ENCODE measurements around the gene UTF1. TPM values are rescaled to one million over a fixed set of nuclear protein-coding genes. Genes with fewer than 3 reads are reported as not detected.

The UTF1 gene
- total RNA-seq, 1 donor from 2014 or later, result not detected

GRCh38 chr10:133261726-133262325 is 31.8 kb downstream of the UTF1 start:
- Histone ChIP-seq H3K79me2 (ENCODE audit: low read depth) (no peaks in the 10 kb centered on the region), H3K27me3 (peaks cover 29% of the 10 kb centered on the region), H3K4me1 (peaks cover 15% of the 10 kb centered on the region), H3K9me3 (ENCODE audit: low read depth) (no peaks in the 10 kb centered on the region), H3K9ac (no peak overlapping the region), H3K36me3 (no peaks in the 10 kb centered on the region), H3K4me2 (peak overlapping the region; percentile 83), H3K27ac (no peak overlapping the region), H3F3A (ENCODE audit: low read depth) (peaks cover 8% of the 10 kb centered on the region), H2AFZ (replicated peaks) (no peak overlapping the region), H4K20me1 (ENCODE audit: low read depth) (no peaks in the 10 kb centered on the region), H3K4me3 (peak overlapping the region; percentile 87)
- no peak for TF ChIP-seq CTCF (IDR thresholded peaks at IDR 0.05)
- TF ChIP-seq EZH2phosphoT487 (IDR thresholded peaks at IDR 0.05), result no peak
- TF ChIP-seq EZH2 (IDR thresholded peaks at IDR 0.05), result no peak
- H3K4me3 Mint-ChIP-seq, result peak overlapping the region; percentile 86
- H3K27me3 Mint-ChIP-seq (ENCODE audit: insufficient read depth, low read depth), result peaks cover 15% of the 10 kb centered on the region
- no peaks in the 10 kb centered on the region for H3K9me3 Mint-ChIP-seq
- DNase-seq (ENCODE audit: low spot score), result peak; percentile 86
- H3K27ac Mint-ChIP-seq, result no peak overlapping the region
- H3K36me3 Mint-ChIP-seq, result no peaks in the 10 kb centered on the region
- H3K4me1 Mint-ChIP-seq, result peaks cover 39% of the 10 kb centered on the region

DNA sequence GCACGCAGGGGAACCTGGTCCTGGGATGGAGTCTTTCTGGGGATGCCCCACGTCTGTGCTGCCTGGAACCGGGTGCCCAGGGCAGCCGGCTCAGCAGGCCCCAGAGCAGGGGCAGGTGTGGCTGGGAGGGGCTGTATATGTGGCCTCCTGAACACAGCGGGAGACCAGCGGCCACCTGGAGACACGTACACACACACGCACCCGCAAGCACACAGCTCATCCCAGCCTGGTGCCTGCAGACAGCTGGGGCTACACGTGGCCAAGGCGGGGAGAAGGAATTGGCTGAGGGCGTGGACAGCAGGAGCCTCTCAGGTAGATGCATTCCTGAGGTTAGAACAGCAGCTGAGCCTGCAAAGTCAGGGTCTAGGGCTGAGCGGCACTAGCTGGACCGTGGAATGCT is 32.7 kb downstream of the UTF1 start:
- DNase-seq (ENCODE audit: low spot score), result no peak
- Histone ChIP-seq H3K4me2 (peak overlapping the region; percentile 77), H3K9ac (no peak overlapping the region), H3K4me1 (peaks cover 9% of the 10 kb centered on the region), H3K27me3 (peaks cover 29% of the 10 kb centered on the region), H4K20me1 (ENCODE audit: low read depth) (no peaks in the 10 kb centered on the region), H3F3A (ENCODE audit: low read depth) (no peaks in the 10 kb centered on the region), H2AFZ (replicated peaks) (no peak overlapping the region), H3K36me3 (no peaks in the 10 kb centered on the region), H3K4me3 (no peak overlapping the region), H3K79me2 (ENCODE audit: low read depth) (no peaks in the 10 kb centered on the region), H3K9me3 (ENCODE audit: low read depth) (no peaks in the 10 kb centered on the region), H3K27ac (no peak overlapping the region)
- no peaks in the 10 kb centered on the region for H3K9me3 Mint-ChIP-seq
- peak overlapping the region; percentile 86 for H3K4me3 Mint-ChIP-seq
- no peaks in the 10 kb centered on the region for H3K36me3 Mint-ChIP-seq
- peaks cover 33% of the 10 kb centered on the region for H3K4me1 Mint-ChIP-seq
- peaks cover 12% of the 10 kb centered on the region for H3K27me3 Mint-ChIP-seq (ENCODE audit: insufficient read depth, low read depth)
- TF ChIP-seq CTCF (IDR thresholded peaks at IDR 0.05) (no peak), EZH2phosphoT487 (IDR thresholded peaks at IDR 0.05) (no peak), EZH2 (IDR thresholded peaks at IDR 0.05) (no peak)
- no peak overlapping the region for H3K27ac Mint-ChIP-seq

DNA sequence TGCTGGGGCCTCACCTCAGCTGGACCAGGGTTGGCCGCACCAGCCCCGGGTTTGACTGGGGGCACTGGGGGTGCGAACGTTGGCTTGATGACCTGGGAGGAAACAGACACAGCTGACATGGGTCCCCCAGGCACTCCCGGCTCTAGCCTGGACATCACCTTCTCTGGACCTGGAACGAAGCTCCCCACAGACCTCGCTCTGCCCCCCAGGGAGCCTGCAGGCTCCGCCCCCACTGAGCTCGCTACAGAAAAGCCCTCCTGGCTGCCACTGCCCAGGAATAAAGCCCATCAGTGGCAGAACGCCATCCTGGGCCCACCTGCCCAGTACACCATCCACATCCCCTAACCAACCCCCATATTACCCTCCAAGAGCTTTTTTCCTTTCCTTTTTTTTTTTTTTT is 33.7 kb downstream of the UTF1 start:
- Histone ChIP-seq H4K20me1 (ENCODE audit: low read depth) (no peaks in the 10 kb centered on the region), H3K4me1 (peaks cover 9% of the 10 kb centered on the region), H3K9ac (no peak overlapping the region), H3K36me3 (no peaks in the 10 kb centered on the region), H3K27ac (no peak overlapping the region), H2AFZ (replicated peaks) (no peak overlapping the region), H3K79me2 (ENCODE audit: low read depth) (no peaks in the 10 kb centered on the region), H3K4me3 (no peak overlapping the region), H3K9me3 (ENCODE audit: low read depth) (no peaks in the 10 kb centered on the region), H3K4me2 (no peak overlapping the region), H3K27me3 (peaks cover 29% of the 10 kb centered on the region), H3F3A (ENCODE audit: low read depth) (no peaks in the 10 kb centered on the region)
- H3K36me3 Mint-ChIP-seq, result no peaks in the 10 kb centered on the region
- peaks cover 12% of the 10 kb centered on the region for H3K27me3 Mint-ChIP-seq (ENCODE audit: insufficient read depth, low read depth)
- H3K9me3 Mint-ChIP-seq, result no peaks in the 10 kb centered on the region
- no peak for DNase-seq (ENCODE audit: low spot score)
- peaks cover 33% of the 10 kb centered on the region for H3K4me1 Mint-ChIP-seq
- no peak overlapping the region for H3K27ac Mint-ChIP-seq
- TF ChIP-seq EZH2phosphoT487 (IDR thresholded peaks at IDR 0.05), result no peak
- no peak for TF ChIP-seq CTCF (IDR thresholded peaks at IDR 0.05)
- TF ChIP-seq EZH2 (IDR thresholded peaks at IDR 0.05), result no peak
- H3K4me3 Mint-ChIP-seq, result no peak overlapping the region
